Prostate gland (tissue), 2 donors: ENCODE data around the gene FAM53C.

ENCODE experiments used
- POLR2A ChIP-seq: fragments of 450-650 bp; IDR thresholded peaks from one replicate; pipeline ENCODE4 v1.6.1; 2016; ENCODE audit warnings: antibody characterized with exemption, mild to moderate bottlenecking
- TF ChIP-seq, protein P1 (sequence below), 4 experiments: fragments of 200-600 bp in 2 of 4; fragments of 450-650 bp in 2 of 4; sonication (generic) in 2 of 4; IDR thresholded peaks; 1 replicate in 3 of 4; 2 replicates in 1 of 4; pipeline ENCODE4 v1.5.1; 2016 to 2019; ENCODE audit warnings: antibody characterized with exemption in 4 of 4, mild to moderate bottlenecking in 2 of 4, moderate library complexity in 2 of 4

DNA sequence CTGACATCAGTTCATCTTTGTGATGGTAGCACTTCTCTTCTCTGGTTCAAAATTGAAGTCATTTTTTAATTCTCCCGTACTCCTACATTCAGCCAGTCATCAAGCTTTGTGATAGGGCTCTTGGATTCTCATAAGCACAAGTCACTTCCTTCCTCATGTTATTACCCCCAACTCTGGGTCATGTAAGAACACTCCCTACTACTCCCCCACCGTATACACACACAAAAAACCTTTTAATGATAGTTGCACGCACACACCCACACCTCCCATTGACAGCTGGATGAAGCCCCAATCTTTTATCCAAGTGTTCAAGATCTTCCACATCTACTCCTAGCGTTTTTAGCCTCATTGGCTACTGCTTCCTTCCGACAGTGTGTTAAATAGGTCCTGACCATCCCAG lies 31.2 kb downstream of the FAM53C start:
- TF ChIP-seq, protein P1, sequence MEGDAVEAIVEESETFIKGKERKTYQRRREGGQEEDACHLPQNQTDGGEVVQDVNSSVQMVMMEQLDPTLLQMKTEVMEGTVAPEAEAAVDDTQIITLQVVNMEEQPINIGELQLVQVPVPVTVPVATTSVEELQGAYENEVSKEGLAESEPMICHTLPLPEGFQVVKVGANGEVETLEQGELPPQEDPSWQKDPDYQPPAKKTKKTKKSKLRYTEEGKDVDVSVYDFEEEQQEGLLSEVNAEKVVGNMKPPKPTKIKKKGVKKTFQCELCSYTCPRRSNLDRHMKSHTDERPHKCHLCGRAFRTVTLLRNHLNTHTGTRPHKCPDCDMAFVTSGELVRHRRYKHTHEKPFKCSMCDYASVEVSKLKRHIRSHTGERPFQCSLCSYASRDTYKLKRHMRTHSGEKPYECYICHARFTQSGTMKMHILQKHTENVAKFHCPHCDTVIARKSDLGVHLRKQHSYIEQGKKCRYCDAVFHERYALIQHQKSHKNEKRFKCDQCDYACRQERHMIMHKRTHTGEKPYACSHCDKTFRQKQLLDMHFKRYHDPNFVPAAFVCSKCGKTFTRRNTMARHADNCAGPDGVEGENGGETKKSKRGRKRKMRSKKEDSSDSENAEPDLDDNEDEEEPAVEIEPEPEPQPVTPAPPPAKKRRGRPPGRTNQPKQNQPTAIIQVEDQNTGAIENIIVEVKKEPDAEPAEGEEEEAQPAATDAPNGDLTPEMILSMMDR (IDR thresholded peaks at IDR 0.05), result no peak
- TF ChIP-seq POLR2A, result no peak
